GM12878 (cell line): Measurements from ENCODE around the gene NUDT3. TPM values are rescaled to one million over a fixed set of nuclear protein-coding genes. Genes with fewer than 3 reads are reported as not detected.

Experiments used
- ATAC-seq: fragments of 200-7000 bp; cut with Tn5 transposase; 3 replicates; pipeline ENCODE4 v1.9.1; 2020; ENCODE audit warnings: mild to moderate bottlenecking, moderate library complexity
- BruUV-seq: library from RNA; stranded (reverse); fragments of 400-500 nt; replicated peaks from 2 replicates; lab custom pipeline; 2021; lab: Mats Ljungman, UMichigan
- CTCF ChIA-PET: fragments of 300-600 bp; sonication (Branson Sonifier 250); formaldehyde crosslinking; extraction: SDS; loops from one replicate; lab custom pipeline; 2021; ENCODE audit warnings: inconsistent platforms; lab: Yijun Ruan, JAX
- POLR2A ChIA-PET: fragments of 350-600 bp; formaldehyde crosslinking; extraction: SDS; loops from one replicate; lab custom pipeline; 2021; ENCODE audit warnings: inconsistent platforms; lab: Charles Lee
- RAD21 ChIA-PET: fragments of 300-600 bp; sonication (Branson Sonifier 250); formaldehyde crosslinking; loops from one replicate; lab custom pipeline; 2023; ENCODE audit warnings: antibody characterized with exemption; ENCODE audit not compliant: unreplicated experiment; lab: Charles Lee
- SMC1A ChIA-PET: fragments of 300-600 bp; sonication (Branson Sonifier 250); formaldehyde crosslinking; loops from one replicate; lab custom pipeline; 2023; ENCODE audit not compliant: unreplicated experiment, uncharacterized antibody; lab: Charles Lee
- DNase-seq: peaks from one replicate; pipeline ENCODE4 v3.0.0-alpha.2; 2011; ENCODE audit warnings: low read depth, low spot score
- FAIRE-seq: peaks from 3 replicates; lab custom pipeline; 2011; peaks lifted over from hg19 to GRCh38; lab: Jason Lieb, UNC
- H2AFZ ChIP-seq: 2 replicates; pipeline ENCODE4 v1.6.0; 2011; ENCODE audit warnings: low read depth, low read length, control low read depth; ENCODE audit not compliant: control insufficient read depth
- H3K27ac ChIP-seq: 2 replicates; pipeline ENCODE4 v1.5.1; 2011; ENCODE audit warnings: control low read depth; ENCODE audit not compliant: control insufficient read depth, insufficient read depth
- H3K27me3 ChIP-seq, 2 experiments: replicated peaks in 1 of 2; 2 replicates each; pipeline versions ENCODE4 v1.6.0 to v1.6.1; 2011; ENCODE audit warnings: low read length in 1 of 2; ENCODE audit not compliant: control insufficient read depth in 2 of 2, insufficient read depth in 2 of 2
- H3K36me3 ChIP-seq, 2 experiments: 2 replicates each; pipeline ENCODE4 v1.5.1; 2011; ENCODE audit warnings: low read length in 1 of 2; ENCODE audit not compliant: control insufficient read depth in 2 of 2, insufficient read depth in 2 of 2
- H3K4me1 ChIP-seq: 2 replicates; pipeline ENCODE4 v1.6.1; 2011; ENCODE audit warnings: mild to moderate bottlenecking, low read length, moderate library complexity, mixed read lengths; ENCODE audit not compliant: control insufficient read depth, insufficient read depth
- H3K4me2 ChIP-seq: 2 replicates; pipeline ENCODE4 v1.6.0; 2011; ENCODE audit warnings: control low read depth; ENCODE audit not compliant: control insufficient read depth, insufficient read depth
- H3K4me3 ChIP-seq: fragments of 200-600 bp; sonication (generic); 2 replicates; pipeline ENCODE4 v1.5.1; 2016
- H3K79me2 ChIP-seq: 2 replicates; pipeline ENCODE4 v1.6.0; 2011; ENCODE audit warnings: low read length; ENCODE audit not compliant: control insufficient read depth, insufficient read depth
- H3K9ac ChIP-seq: 2 replicates; pipeline ENCODE4 v1.8.0; 2011; ENCODE audit warnings: low read length, control low read depth, mixed read lengths; ENCODE audit not compliant: control insufficient read depth, insufficient read depth
- H3K9me3 ChIP-seq: replicated peaks from 3 replicates; pipeline ENCODE4 v1.5.1; 2011; ENCODE audit warnings: mild to moderate bottlenecking, low read length; ENCODE audit not compliant: control insufficient read depth, insufficient read depth
- H4K20me1 ChIP-seq: 2 replicates; pipeline ENCODE4 v1.6.0; 2011; ENCODE audit not compliant: control insufficient read depth, insufficient read depth
- DPF2 ChIP-seq: fragments of 450-650 bp; IDR thresholded peaks from 2 replicates; pipeline ENCODE4 v1.6.1; 2017; ENCODE audit warnings: mild to moderate bottlenecking
- PAX8 ChIP-seq: fragments of 450-650 bp; IDR thresholded peaks from 2 replicates; pipeline ENCODE4 v1.6.1; 2017; ENCODE audit warnings: mild to moderate bottlenecking, moderate library complexity
- RB1 ChIP-seq: fragments of 450-650 bp; formaldehyde crosslinking; IDR thresholded peaks from 2 replicates; pipeline ENCODE4 v1.6.1; 2017; ENCODE audit warnings: mild to moderate bottlenecking, borderline replicate concordance
- SIX5 ChIP-seq: IDR thresholded peaks from 2 replicates; pipeline ENCODE4 v1.6.1; 2011; ENCODE audit warnings: mild to moderate bottlenecking, low read depth, low read length, moderate library complexity; ENCODE audit not compliant: severe bottlenecking
- SP1 ChIP-seq: IDR thresholded peaks from one replicate; pipeline ENCODE4 v1.6.1; 2011; ENCODE audit warnings: low read depth, low read length
- SREBF1 ChIP-seq: IDR thresholded peaks from 2 replicates; pipeline ENCODE4 v1.6.1; 2012; ENCODE audit warnings: mild to moderate bottlenecking, low read length
- SREBF2 ChIP-seq: IDR thresholded peaks from 2 replicates; pipeline ENCODE4 v1.6.1; 2012; ENCODE audit warnings: mild to moderate bottlenecking, low read length
- WGBS: methylation state at CpG from one replicate; pipeline ENCODE4 v1.1.6; 2016; ENCODE audit warnings: low lambda C conversion rate; ENCODE audit not compliant: insufficient replicate concordance, insufficient coverage; ENCODE audit errors: missing lambda C conversion rate; 5-methylcytosine and 5-hydroxymethylcytosine counted together
- in situ Hi-C: fragments of 300-500 bp; cut with MboI; formaldehyde crosslinking; loops from 9 replicates; pipeline ENCODE4 v1.14.3; 2018; ENCODE audit warnings: mixed read lengths
- intact Hi-C: fragments of 100-400 bp; cut with micrococcal nuclease; formaldehyde crosslinking; loops from one replicate; pipeline ENCODE4 v1.14.2; 2022; ENCODE audit not compliant: unreplicated experiment
- polyA plus RNA-seq, 11 experiments: library from polyadenylated mRNA; depleted of rRNA in 4 of 11; unstranded in 6 of 11; stranded (reverse) in 5 of 11; fragments of >200 nt; fragmentation: Nextera tagmentation in 4 of 11; fragmentation: Illumina TruSeq in 1 of 11; extraction: Ambion mirVana in 4 of 11; extraction: Trizol in 1 of 11; gene quantifications; 1 replicate in 1 of 11; 2 replicates in 10 of 11; pipeline versions ENCODE4 v1.2.1 to v1.2.3, GENCODE V29; 2011 to 2016; ENCODE audit warnings: inconsistent platforms in 2 of 11, missing spikeins in 2 of 11, low read depth in 1 of 11
- total RNA-seq, 4 experiments: library from RNA; depleted of rRNA in 3 of 4; stranded (reverse); fragments of >200 nt in 3 of 4; fragmentation: Illumina TruSeq in 1 of 4; extraction: Trizol in 1 of 4; gene quantifications; 2 replicates each; pipeline versions ENCODE4 v1.2.1 to v1.2.3, GENCODE V29; 2013 to 2021

Gene NUDT3
- total and polyA plus RNA-seq, 10 of the 15 experiments (the other 5 are each of a cell fraction or from before 2014, with no cell fraction given): 2.4 to 32.3 (median 25.5) TPM

DNA sequence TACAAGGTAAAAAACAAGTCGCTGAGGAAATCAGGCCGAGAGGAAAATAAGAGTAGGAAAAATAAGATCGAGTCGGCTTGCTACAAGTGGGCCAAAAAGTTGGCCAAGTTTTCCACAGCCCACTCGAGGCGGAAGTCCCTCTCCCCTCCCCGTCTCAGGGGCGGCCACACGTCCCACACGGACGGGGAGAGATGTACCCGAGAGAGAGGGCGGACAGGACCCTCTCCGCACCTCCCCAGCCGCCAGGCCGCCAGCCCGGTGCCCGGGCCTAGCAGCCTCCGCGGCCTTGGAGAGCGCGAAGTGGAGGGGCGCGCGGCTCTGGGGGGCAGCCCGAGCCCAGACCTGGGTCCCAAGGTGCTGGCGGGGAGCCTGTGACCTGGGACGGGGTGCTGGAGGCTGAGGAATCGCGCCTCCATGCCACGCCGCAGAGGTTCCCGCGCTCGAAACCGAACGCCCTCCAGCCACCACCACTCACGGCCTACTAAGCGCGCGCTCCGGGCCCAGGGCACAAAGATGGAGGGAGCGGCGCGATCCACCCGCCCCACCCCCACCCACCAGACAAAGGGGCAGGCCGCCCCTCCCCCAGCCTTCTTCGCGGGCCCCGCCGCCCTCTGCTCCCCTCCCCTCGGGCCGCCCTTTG lies 157.7 kb downstream of the NUDT3 start:
- Histone ChIP-seq H2AFZ (no peak overlapping the region), H4K20me1 (peaks cover 4% of the 10 kb centered on the region; the same call in 1 of the 2 replicates), H3K4me1 (peaks cover 12% of the 10 kb centered on the region), H3K79me2 (peaks cover 28% of the 10 kb centered on the region), H3K27me3 (no peaks in the 10 kb centered on the region), H3K27ac (no peak overlapping the region), H3K4me3 (no peak overlapping the region), H3K36me3 (no peaks in the 10 kb centered on the region; a peak in 1 of 4 replicates), H3K9me3 (no peaks in the 10 kb centered on the region), H3K4me2 (0 out of 2 replicates have a peak overlapping the region, but pooled peaks have one; percentile 9), H3K9ac (no peak overlapping the region)
- CTCF ChIA-PET: no interaction called here
- ATAC-seq (no peak), DNase-seq (no peak), FAIRE-seq (no peak)
- intact Hi-C loops (no loop called here), in situ Hi-C loops (loop anchor here (25.0 kb wide), 1 partner anchor 378 kb away; no protein-coding TSS in a partner anchor)
- RAD21 ChIA-PET: interaction anchor here (0.6 to 1.0 kb wide), 2 partner anchors 11 to 333 kb away, joined by 3 read pairs; no protein-coding TSS in a partner anchor
- no TSS peak for BruUV-seq
- POLR2A ChIA-PET: no interaction called here
- WGBS: 95% methylated on average over 38 of the region's 53 CpGs
- SMC1A ChIA-PET: no interaction called here
- no peak for TF ChIP-seq RB1
- TF ChIP-seq SREBF2: no peak
- 0 out of 2 replicates have a peak, but pooled peaks have one; percentile 22 for TF ChIP-seq DPF2
- TF ChIP-seq SIX5: no peak

DNA sequence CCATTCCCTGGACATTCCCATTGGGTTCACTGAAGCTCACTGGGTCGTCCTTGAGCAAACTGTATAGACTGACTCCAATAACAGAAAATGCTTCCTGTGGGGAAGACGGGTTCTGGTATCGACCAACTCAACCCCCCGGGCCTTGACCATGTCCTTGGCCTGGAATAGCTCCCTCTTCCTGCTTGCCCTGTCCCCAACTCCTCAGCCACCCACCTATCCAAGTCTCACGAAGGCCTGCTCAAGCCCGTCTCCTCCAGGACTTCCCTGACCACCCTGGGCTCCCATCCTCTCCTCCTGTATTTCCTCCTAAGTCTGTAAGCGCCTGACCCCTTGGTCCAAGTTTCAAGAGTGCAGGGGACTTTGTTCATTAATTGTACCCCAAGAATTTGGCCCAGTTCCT lies 158.6 kb downstream of the NUDT3 start:
- WGBS: 75% methylated on average over 7 of the region's 7 CpGs
- intact Hi-C loops: no loop called here
- no peak for FAIRE-seq
- H3K27ac ChIP-seq: no peak overlapping the region
- ChIA-PET CTCF (no interaction called here), RAD21 (interaction anchor here (1.0 kb wide), 1 partner anchor 10 kb away, joined by 3 read pairs; no protein-coding TSS in a partner anchor), POLR2A (interaction anchor here (0.6 to 2.2 kb wide), 2 partner anchors 10 to 194 kb away, joined by 3 to 7 read pairs; no protein-coding TSS in a partner anchor), SMC1A (interaction anchor here (1.4 kb wide), 1 partner anchor 10 kb away, joined by 4 read pairs; no protein-coding TSS in a partner anchor)
- H3K27me3 ChIP-seq: no peaks in the 10 kb centered on the region
- in situ Hi-C loops: loop anchor here (25.0 kb wide), 1 partner anchor 378 kb away; no protein-coding TSS in a partner anchor
- no peaks in the 10 kb centered on the region for H4K20me1 ChIP-seq
- no peak overlapping the region for H3K4me3 ChIP-seq
- BruUV-seq: no TSS peak
- ATAC-seq: no peak
- H3K9ac ChIP-seq: no peak overlapping the region
- H3K4me1 ChIP-seq: peaks cover 17% of the 10 kb centered on the region
- peaks cover 18% of the 10 kb centered on the region for H3K79me2 ChIP-seq
- no peak overlapping the region for H2AFZ ChIP-seq
- H3K9me3 ChIP-seq: no peaks in the 10 kb centered on the region
- TF ChIP-seq SP1: no peak
- no peak for TF ChIP-seq SREBF1
- no peak for TF ChIP-seq PAX8
- no peak overlapping the region for H3K4me2 ChIP-seq
- no peak for DNase-seq
- H3K36me3 ChIP-seq: no peaks in the 10 kb centered on the region
